ENCODE data around the gene SLC5A1.

The SLC5A1 gene

GRCh38 chr22:32023251-32023827, 19.7 kb upstream of the SLC5A1 start:
- no peak overlapping the region for H3K27ac ChIP-seq
- TF ChIP-seq CTCF (IDR thresholded peaks at IDR 0.05; ENCODE audit: low read depth, low read length, missing control alignments): no peak
- no peaks in the 10 kb centered on the region for H3K36me3 ChIP-seq (replicated peaks)
- in situ Hi-C loops (cut with HindIII; ENCODE audit: low pct_ligation_motif_present, low sequenced_read_pairs): no loop called here
- H3K27me3 ChIP-seq (replicated peaks): no peaks in the 10 kb centered on the region
- H3K4me3 ChIP-seq (ENCODE audit: low read depth, low read length): no peak overlapping the region
- DNase-seq: no peak

GRCh38 chr22:32024796-32025195, 18.3 kb upstream of the SLC5A1 start:
- in situ Hi-C loops (cut with HindIII; ENCODE audit: low pct_ligation_motif_present, low sequenced_read_pairs): no loop called here

GRCh38 chr22:32030518-32031247, 12.4 kb upstream of the SLC5A1 start:
- in situ Hi-C loops (cut with HindIII; ENCODE audit: low pct_ligation_motif_present, low sequenced_read_pairs): no loop called here
- no peak for DNase-seq
- TF ChIP-seq CTCF (IDR thresholded peaks at IDR 0.05; ENCODE audit: low read depth, low read length, missing control alignments): no peak

More at GRCh38 chr22:32024796-32025195, 18.3 kb upstream of the SLC5A1 start:
- DNase-seq: peak; percentile 6
- Histone ChIP-seq H3K36me3 (replicated peaks) (no peaks in the 10 kb centered on the region), H3K27me3 (replicated peaks) (no peaks in the 10 kb centered on the region), H3K4me3 (ENCODE audit: low read depth, low read length) (no peak overlapping the region), H3K27ac (no peak overlapping the region)
- TF ChIP-seq CTCF (IDR thresholded peaks at IDR 0.05; ENCODE audit: low read depth, low read length, missing control alignments): no peak

GRCh38 chr22:32031466-32031865, 11.6 kb upstream of the SLC5A1 start:
- TF ChIP-seq CTCF (IDR thresholded peaks at IDR 0.05; ENCODE audit: low read depth, low read length, missing control alignments): no peak
- in situ Hi-C loops (cut with HindIII; ENCODE audit: low pct_ligation_motif_present, low sequenced_read_pairs): no loop called here
- no peak overlapping the region for H3K27ac ChIP-seq
- H3K4me3 ChIP-seq (ENCODE audit: low read depth, low read length): no peak overlapping the region
- H3K27me3 ChIP-seq (replicated peaks): peaks cover 2% of the 10 kb centered on the region
- no peak for DNase-seq
- H3K36me3 ChIP-seq (replicated peaks): no peaks in the 10 kb centered on the region

More at GRCh38 chr22:32030518-32031247, 12.4 kb upstream of the SLC5A1 start:
- H3K27me3 ChIP-seq (replicated peaks): no peaks in the 10 kb centered on the region
- H3K36me3 ChIP-seq (replicated peaks): no peaks in the 10 kb centered on the region
- H3K4me3 ChIP-seq (ENCODE audit: low read depth, low read length): no peak overlapping the region
- no peak overlapping the region for H3K27ac ChIP-seq

GRCh38 chr22:32034275-32034674, 8.8 kb upstream of the SLC5A1 start:
- Histone ChIP-seq H3K27ac (no peak overlapping the region), H3K36me3 (replicated peaks) (no peaks in the 10 kb centered on the region), H3K27me3 (replicated peaks) (peaks cover 2% of the 10 kb centered on the region), H3K4me3 (ENCODE audit: low read depth, low read length) (no peak overlapping the region)
- in situ Hi-C loops (cut with HindIII; ENCODE audit: low pct_ligation_motif_present, low sequenced_read_pairs): no loop called here
- TF ChIP-seq CTCF (IDR thresholded peaks at IDR 0.05; ENCODE audit: low read depth, low read length, missing control alignments): no peak
- no peak for DNase-seq
